GM19239 (cell line): ENCODE data around the gene GPC6.
"Not testable (repeated sequence)": the region's sequence is repeated elsewhere in the genome, so short reads cannot be mapped to it uniquely, and the experiment has no call there.

Source experiments
- DNase-seq: peaks from one replicate; pipeline ENCODE4 v3.0.0; 2011; ENCODE audit warnings: low spot score; ENCODE audit not compliant: insufficient read length
- FAIRE-seq: peaks from 2 replicates; lab custom pipeline; 2011; peaks lifted over from hg19 to GRCh38; lab: Jason Lieb, UNC

GPC6 gene

GRCh38 chr13:94335761-94336526, 1109.3 kb downstream of the GPC6 start:
- no peak for FAIRE-seq
- DNase-seq = no peak

GRCh38 chr13:94339116-94339687, 1112.6 kb downstream of the GPC6 start:
- no peak for FAIRE-seq
- DNase-seq = no peak

- FAIRE-seq (no peak), DNase-seq (no peak)
These were observed 1116.0 kb downstream of the GPC6 start for GRCh38 chr13:94342436-94343242.

GRCh38 chr13:94343243-94343585, 1116.6 kb downstream of the GPC6 start:
- FAIRE-seq (no peak), DNase-seq (no peak)

GRCh38 chr13:94343687-94344086, 1117.1 kb downstream of the GPC6 start:
- FAIRE-seq, DNase-seq: not testable (repeated sequence)

GRCh38 chr13:94344126-94344818, 1117.7 kb downstream of the GPC6 start:
- DNase-seq = no peak
- no peak for FAIRE-seq

GRCh38 chr13:94345374-94346195, 1119.0 kb downstream of the GPC6 start:
- FAIRE-seq (no peak), DNase-seq (no peak)

- FAIRE-seq = no peak
- no peak for DNase-seq
These were observed 1119.8 kb downstream of the GPC6 start for GRCh38 chr13:94346261-94347019.

GRCh38 chr13:94351292-94351990, 1124.8 kb downstream of the GPC6 start:
- FAIRE-seq (no peak), DNase-seq (no peak)

- DNase-seq (no peak), FAIRE-seq (no peak)
These were observed 1125.5 kb downstream of the GPC6 start for GRCh38 chr13:94352057-94352456.

- DNase-seq (no peak), FAIRE-seq (no peak)
These were observed 1126.6 kb downstream of the GPC6 start for GRCh38 chr13:94353167-94353710.

- no peak for DNase-seq
- FAIRE-seq = no peak
These were observed 1133.3 kb downstream of the GPC6 start for GRCh38 chr13:94359875-94360274.

- DNase-seq = peak; percentile 61
- FAIRE-seq = peak; percentile 92
These were observed 1135.9 kb downstream of the GPC6 start for GRCh38 chr13:94362411-94362909.

- FAIRE-seq = no peak
- DNase-seq = no peak
These were observed 1140.1 kb downstream of the GPC6 start for GRCh38 chr13:94366677-94367076.

- DNase-seq (no peak), FAIRE-seq (no peak)
These were observed 1143.4 kb downstream of the GPC6 start for GRCh38 chr13:94369972-94370436.

- FAIRE-seq (no peak), DNase-seq (no peak)
These were observed 1145.2 kb downstream of the GPC6 start for GRCh38 chr13:94371855-94372254.

GRCh38 chr13:94382517-94382916, 1155.9 kb downstream of the GPC6 start:
- FAIRE-seq (no peak), DNase-seq (no peak)

GRCh38 chr13:94382960-94383359, 1156.4 kb downstream of the GPC6 start:
- FAIRE-seq (no peak), DNase-seq (no peak)
